Chondrocyte (in vitro differentiated cells): ENCODE results near the gene FRMD1. TPM values are rescaled to one million over a fixed set of nuclear protein-coding genes. Genes with fewer than 3 reads are reported as not detected.
A peak's percentile ranks its signal among the peaks of the same experiment; 100 is the strongest.

ENCODE experiments used
- DNase-seq: peaks from one replicate; pipeline ENCODE4 v3.0.0; 2021; ENCODE audit warnings: mixed read lengths, low spot score
- H3K27ac Mint-ChIP-seq: one replicate; pipeline ENCODE4 v1.8.0; 2021; ENCODE audit warnings: mild to moderate bottlenecking, moderate library complexity, mixed read lengths; ENCODE audit not compliant: unreplicated experiment
- H3K27me3 Mint-ChIP-seq: 2 replicates; pipeline ENCODE4 v1.8.0; 2021; ENCODE audit warnings: low read depth, mixed read lengths
- H3K36me3 Mint-ChIP-seq: 2 replicates; pipeline ENCODE4 v1.8.0; 2021; ENCODE audit warnings: low read depth, mixed read lengths
- H3K4me1 Mint-ChIP-seq: 2 replicates; pipeline ENCODE4 v1.8.0; 2021; ENCODE audit warnings: low read depth, mild to moderate bottlenecking, mixed read lengths
- H3K4me3 Mint-ChIP-seq: one replicate; pipeline ENCODE4 v1.8.0; 2021; ENCODE audit warnings: mild to moderate bottlenecking, moderate library complexity, mixed read lengths; ENCODE audit not compliant: unreplicated experiment
- H3K9me3 Mint-ChIP-seq: 2 replicates; pipeline ENCODE4 v1.8.0; 2021; ENCODE audit warnings: low read depth, mixed read lengths
- CTCF ChIP-seq: fragments of 200-600 bp; sonication (generic); IDR thresholded peaks from 2 replicates; pipeline ENCODE4 v1.5.0; 2021; ENCODE audit warnings: antibody characterized with exemption, mild to moderate bottlenecking, moderate library complexity
- total RNA-seq: library from RNA; stranded (reverse); gene quantifications from 3 replicates; pipeline ENCODE4 v1.2.1, GENCODE V29; 2021

The FRMD1 gene
- total RNA-seq, 1 donor from 2014 or later, result 0.20 TPM

- peaks cover 2% of the 10 kb centered on the region for H3K27me3 Mint-ChIP-seq
- no peaks in the 10 kb centered on the region for H3K4me1 Mint-ChIP-seq
- H3K36me3 Mint-ChIP-seq, result no peaks in the 10 kb centered on the region
- no peak overlapping the region for H3K27ac Mint-ChIP-seq
- H3K9me3 Mint-ChIP-seq, result no peaks in the 10 kb centered on the region
- no peak overlapping the region for H3K4me3 Mint-ChIP-seq
- peak; percentile 26 for TF ChIP-seq CTCF
- no peak for DNase-seq
Measured at GRCh38 chr6:168045141-168045691, 33.8 kb downstream of the FRMD1 start.

- TF ChIP-seq CTCF, result no peak
- Mint-ChIP-seq H3K4me1 (no peaks in the 10 kb centered on the region), H3K36me3 (no peaks in the 10 kb centered on the region), H3K9me3 (peaks cover 4% of the 10 kb centered on the region), H3K27ac (no peak overlapping the region), H3K27me3 (no peaks in the 10 kb centered on the region), H3K4me3 (no peak overlapping the region)
- no peak for DNase-seq
Measured at GRCh38 chr6:168044521-168045130, 34.4 kb downstream of the FRMD1 start.

GRCh38 chr6:168043848-168044415 lies 35.1 kb downstream of the FRMD1 start:
- no peak overlapping the region for H3K27ac Mint-ChIP-seq
- no peaks in the 10 kb centered on the region for H3K27me3 Mint-ChIP-seq
- DNase-seq, result no peak
- peaks cover 8% of the 10 kb centered on the region for H3K9me3 Mint-ChIP-seq
- TF ChIP-seq CTCF, result no peak
- H3K4me1 Mint-ChIP-seq, result no peaks in the 10 kb centered on the region
- H3K4me3 Mint-ChIP-seq, result no peak overlapping the region
- no peaks in the 10 kb centered on the region for H3K36me3 Mint-ChIP-seq

GRCh38 chr6:168043193-168043847 lies 35.7 kb downstream of the FRMD1 start:
- H3K9me3 Mint-ChIP-seq, result peaks cover 8% of the 10 kb centered on the region
- no peaks in the 10 kb centered on the region for H3K36me3 Mint-ChIP-seq
- DNase-seq, result no peak
- no peaks in the 10 kb centered on the region for H3K4me1 Mint-ChIP-seq
- H3K27ac Mint-ChIP-seq, result no peak overlapping the region
- H3K4me3 Mint-ChIP-seq, result no peak overlapping the region
- no peak for TF ChIP-seq CTCF
- no peaks in the 10 kb centered on the region for H3K27me3 Mint-ChIP-seq

- Mint-ChIP-seq H3K4me1 (no peaks in the 10 kb centered on the region), H3K27me3 (no peaks in the 10 kb centered on the region), H3K27ac (no peak overlapping the region), H3K36me3 (no peaks in the 10 kb centered on the region), H3K9me3 (peaks cover 8% of the 10 kb centered on the region), H3K4me3 (no peak overlapping the region)
- DNase-seq, result no peak
- TF ChIP-seq CTCF, result no peak
Measured at GRCh38 chr6:168042426-168043192, 36.4 kb downstream of the FRMD1 start.
